Left cardiac atrium (tissue), 2 donors: ENCODE measurements around the gene SERTM1. TPM values are rescaled to one million over a fixed set of nuclear protein-coding genes. Genes with fewer than 3 reads are reported as not detected.

Experiments used
- total RNA-seq, 2 donors: library from RNA; stranded (reverse); fragmentation: NEBNext Ultra II Directional; extraction: Animal tissue kit (Norgen Biotek cat#: 25700); gene quantifications; one replicate each; pipeline ENCODE4 v1.2.1, GENCODE V29; 2021
- donor health status: DM: no; HTN: yes; CAD: no; lungs with severe emphysema.
- donor health status: DM: yes; HTN: yes; CAD: no.

SERTM1 gene
- total RNA-seq, 2 donors from 2014 or later, result 0.10 to 0.38 TPM

Other genes with a start within 250 kb of the SERTM1 start
- gene CCNA1, start 241.5 kb upstream of the SERTM1 start, total RNA-seq, result under 1 TPM in 1 of 2 donors, not detected in 1; 0.18 TPM
- gene RFXAP, start 145.2 kb downstream of the SERTM1 start, total RNA-seq, result 1 to 10 TPM; 2.7 to 3.5 TPM
- gene SMAD9, start 246.2 kb downstream of the SERTM1 start, total RNA-seq, result 1 to 10 TPM; 3.8 to 7.8 TPM